H1 (cell line): Measurements from ENCODE around the gene ZNF277.

Experiments used
- BCL11A ChIP-seq, 2 experiments: IDR thresholded peaks; one replicate each; pipeline ENCODE4 v1.6.1; 2011; ENCODE audit warnings: low read depth in 2 of 2, low read length in 2 of 2, mild to moderate bottlenecking in 2 of 2
- CEBPB ChIP-seq: IDR thresholded peaks from 2 replicates; pipeline ENCODE4 v1.6.1; 2012; ENCODE audit warnings: low read depth, low read length
- CHD1 ChIP-seq: IDR thresholded peaks from 2 replicates; pipeline ENCODE4 v1.6.1; 2012; ENCODE audit warnings: low read depth, low read length, improper control_type of control experiment
- EP300 ChIP-seq, 2 experiments: IDR thresholded peaks; 1 replicate in 1 of 2; 2 replicates in 1 of 2; pipeline ENCODE4 v1.6.1; 2011 to 2012; ENCODE audit warnings: low read depth in 2 of 2, low read length in 2 of 2, mild to moderate bottlenecking in 2 of 2, borderline replicate concordance in 1 of 2, inconsistent platforms in 1 of 2, moderate library complexity in 1 of 2
- EZH2 ChIP-seq: fragments of 200-600 bp; sonication (generic); IDR thresholded peaks from 2 replicates; pipeline ENCODE4 v1.7.1; 2012; ENCODE audit warnings: low read depth, mild to moderate bottlenecking, moderate library complexity, low read length, inconsistent platforms; ENCODE audit not compliant: severe bottlenecking
- HDAC2 ChIP-seq, 2 experiments: fragments of 300-600 bp in 1 of 2; sonication (generic) in 1 of 2; IDR thresholded peaks; 2 replicates each; pipeline ENCODE4 v1.6.1; 2011 to 2012; ENCODE audit warnings: low read depth in 2 of 2, low read length in 2 of 2, mild to moderate bottlenecking in 2 of 2, moderate library complexity in 2 of 2, borderline replicate concordance in 1 of 2, inconsistent platforms in 1 of 2
- JUN ChIP-seq: IDR thresholded peaks from 2 replicates; pipeline ENCODE4 v1.6.1; 2011; ENCODE audit warnings: low read depth, mild to moderate bottlenecking, improper control_type of control experiment, low read length
- POLR2A ChIP-seq, 2 experiments: IDR thresholded peaks; 1 replicate in 1 of 2; 2 replicates in 1 of 2; pipeline ENCODE4 v1.6.1; 2011; ENCODE audit warnings: low read depth in 2 of 2, low read length in 2 of 2, mild to moderate bottlenecking in 2 of 2; ENCODE audit errors: control extremely low read depth in 1 of 2
- RAD21 ChIP-seq, 2 experiments: IDR thresholded peaks in 1 of 2; conservative IDR thresholded peaks in 1 of 2; 2 replicates each; pipeline ENCODE4 v1.6.1; 2011; ENCODE audit warnings: low read depth in 2 of 2, low read length in 2 of 2, improper control_type of control experiment in 1 of 2, inconsistent platforms in 1 of 2, mild to moderate bottlenecking in 1 of 2, moderate library complexity in 1 of 2
- TAF1 ChIP-seq: IDR thresholded peaks from 2 replicates; pipeline ENCODE4 v1.6.1; 2011; ENCODE audit warnings: mild to moderate bottlenecking, low read depth, low read length
- TEAD4 ChIP-seq: IDR thresholded peaks from 2 replicates; pipeline ENCODE4 v1.6.1; 2012; ENCODE audit warnings: low read depth, low read length, inconsistent platforms, mixed read lengths
- YY1 ChIP-seq: IDR thresholded peaks from 2 replicates; pipeline ENCODE4 v1.6.1; 2011; ENCODE audit warnings: low read depth, mild to moderate bottlenecking, low read length
- TF ChIP-seq, protein P1 (sequence below), 3 experiments: IDR thresholded peaks; 1 replicate in 2 of 3; 2 replicates in 1 of 3; pipeline versions ENCODE4 v1.5.1 to v1.6.1; 2011; ENCODE audit warnings: low read length in 3 of 3, mild to moderate bottlenecking in 3 of 3, inconsistent platforms in 2 of 3, low read depth in 1 of 3, moderate library complexity in 1 of 3; ENCODE audit not compliant: insufficient read depth in 1 of 3; ENCODE audit errors: control extremely low read depth in 1 of 3

DNA sequence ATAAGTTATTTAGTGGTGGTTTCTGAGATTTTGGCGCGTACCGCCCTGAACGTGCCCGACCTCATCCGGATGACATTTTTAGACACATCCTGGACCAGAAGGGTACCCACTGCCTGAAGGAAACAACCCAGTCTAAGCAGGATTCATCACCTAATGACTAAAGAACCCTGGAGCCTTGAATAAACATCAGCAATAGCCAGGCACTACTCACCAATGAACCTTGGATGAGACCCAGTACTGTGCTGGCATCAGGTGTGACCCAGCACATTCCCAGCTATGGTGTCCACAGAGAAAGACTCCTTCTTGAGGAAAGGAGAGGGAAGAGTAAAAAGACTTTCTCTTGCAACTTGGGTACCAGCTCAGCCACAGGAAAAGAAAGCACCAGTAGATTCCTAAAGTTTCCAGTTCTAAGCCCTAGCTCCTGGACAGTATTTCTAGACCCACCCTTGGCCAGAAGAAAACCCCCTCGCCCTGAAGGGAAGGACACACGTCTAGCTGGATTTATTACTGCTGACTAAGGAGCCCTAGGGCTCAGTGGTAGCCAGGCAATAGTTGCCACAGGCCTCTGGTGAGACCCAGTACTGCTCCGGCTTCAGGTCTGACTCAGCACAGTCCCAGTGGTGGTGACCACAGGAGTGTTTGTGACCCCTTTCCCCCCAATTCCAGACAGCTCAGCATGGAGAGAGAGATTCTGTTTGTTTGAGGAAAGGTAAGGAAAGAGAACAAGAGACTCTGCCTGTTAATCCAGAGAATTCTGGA is 32.5 kb downstream of the ZNF277 start:
- TF ChIP-seq, protein P1, sequence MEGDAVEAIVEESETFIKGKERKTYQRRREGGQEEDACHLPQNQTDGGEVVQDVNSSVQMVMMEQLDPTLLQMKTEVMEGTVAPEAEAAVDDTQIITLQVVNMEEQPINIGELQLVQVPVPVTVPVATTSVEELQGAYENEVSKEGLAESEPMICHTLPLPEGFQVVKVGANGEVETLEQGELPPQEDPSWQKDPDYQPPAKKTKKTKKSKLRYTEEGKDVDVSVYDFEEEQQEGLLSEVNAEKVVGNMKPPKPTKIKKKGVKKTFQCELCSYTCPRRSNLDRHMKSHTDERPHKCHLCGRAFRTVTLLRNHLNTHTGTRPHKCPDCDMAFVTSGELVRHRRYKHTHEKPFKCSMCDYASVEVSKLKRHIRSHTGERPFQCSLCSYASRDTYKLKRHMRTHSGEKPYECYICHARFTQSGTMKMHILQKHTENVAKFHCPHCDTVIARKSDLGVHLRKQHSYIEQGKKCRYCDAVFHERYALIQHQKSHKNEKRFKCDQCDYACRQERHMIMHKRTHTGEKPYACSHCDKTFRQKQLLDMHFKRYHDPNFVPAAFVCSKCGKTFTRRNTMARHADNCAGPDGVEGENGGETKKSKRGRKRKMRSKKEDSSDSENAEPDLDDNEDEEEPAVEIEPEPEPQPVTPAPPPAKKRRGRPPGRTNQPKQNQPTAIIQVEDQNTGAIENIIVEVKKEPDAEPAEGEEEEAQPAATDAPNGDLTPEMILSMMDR (IDR thresholded peaks at IDR 0.05; ENCODE audit: control extremely low read depth in 1 of 3, insufficient read depth in 1 of 3, low read depth in 1 of 3, low read length in 3 of 3) = no peak
- no peak for TF ChIP-seq RAD21 (IDR thresholded peaks at IDR 0.05 in 1 of 2, conservative IDR thresholded peaks at IDR 0.05 in 1 of 2; ENCODE audit: low read depth in 2 of 2, low read length in 2 of 2)
- TF ChIP-seq CHD1 = no peak
- TF ChIP-seq EZH2 = no peak
- TF ChIP-seq YY1 = no peak
- no peak for TF ChIP-seq POLR2A (IDR thresholded peaks at IDR 0.05; ENCODE audit: control extremely low read depth in 1 of 2, low read depth in 2 of 2, low read length in 2 of 2)
- no peak for TF ChIP-seq TEAD4
- no peak for TF ChIP-seq EP300 (IDR thresholded peaks at IDR 0.05; ENCODE audit: borderline replicate concordance in 1 of 2, low read depth in 2 of 2, low read length in 2 of 2)
- TF ChIP-seq JUN = no peak
- no peak for TF ChIP-seq CEBPB
- TF ChIP-seq TAF1 = no peak
- TF ChIP-seq BCL11A (IDR thresholded peaks at IDR 0.05; ENCODE audit: low read depth in 2 of 2, low read length in 2 of 2) = no peak
- no peak for TF ChIP-seq HDAC2 (IDR thresholded peaks at IDR 0.05; ENCODE audit: borderline replicate concordance in 1 of 2, low read depth in 2 of 2, low read length in 2 of 2)
